GM12872 (cell line): ENCODE measurements around the gene C19orf38.

ENCODE experiments used
- TF ChIP-seq, protein P1 (sequence below): IDR thresholded peaks from 3 replicates; pipeline ENCODE4 v1.5.1; 2011; ENCODE audit warnings: low read depth, mild to moderate bottlenecking, low read length, moderate library complexity; ENCODE audit not compliant: insufficient read depth

The C19orf38 gene

GRCh38 chr19:10858204-10858828, 10.1 kb downstream of the C19orf38 start:
- TF ChIP-seq, protein P1, sequence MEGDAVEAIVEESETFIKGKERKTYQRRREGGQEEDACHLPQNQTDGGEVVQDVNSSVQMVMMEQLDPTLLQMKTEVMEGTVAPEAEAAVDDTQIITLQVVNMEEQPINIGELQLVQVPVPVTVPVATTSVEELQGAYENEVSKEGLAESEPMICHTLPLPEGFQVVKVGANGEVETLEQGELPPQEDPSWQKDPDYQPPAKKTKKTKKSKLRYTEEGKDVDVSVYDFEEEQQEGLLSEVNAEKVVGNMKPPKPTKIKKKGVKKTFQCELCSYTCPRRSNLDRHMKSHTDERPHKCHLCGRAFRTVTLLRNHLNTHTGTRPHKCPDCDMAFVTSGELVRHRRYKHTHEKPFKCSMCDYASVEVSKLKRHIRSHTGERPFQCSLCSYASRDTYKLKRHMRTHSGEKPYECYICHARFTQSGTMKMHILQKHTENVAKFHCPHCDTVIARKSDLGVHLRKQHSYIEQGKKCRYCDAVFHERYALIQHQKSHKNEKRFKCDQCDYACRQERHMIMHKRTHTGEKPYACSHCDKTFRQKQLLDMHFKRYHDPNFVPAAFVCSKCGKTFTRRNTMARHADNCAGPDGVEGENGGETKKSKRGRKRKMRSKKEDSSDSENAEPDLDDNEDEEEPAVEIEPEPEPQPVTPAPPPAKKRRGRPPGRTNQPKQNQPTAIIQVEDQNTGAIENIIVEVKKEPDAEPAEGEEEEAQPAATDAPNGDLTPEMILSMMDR = peak; percentile 90

DNA sequence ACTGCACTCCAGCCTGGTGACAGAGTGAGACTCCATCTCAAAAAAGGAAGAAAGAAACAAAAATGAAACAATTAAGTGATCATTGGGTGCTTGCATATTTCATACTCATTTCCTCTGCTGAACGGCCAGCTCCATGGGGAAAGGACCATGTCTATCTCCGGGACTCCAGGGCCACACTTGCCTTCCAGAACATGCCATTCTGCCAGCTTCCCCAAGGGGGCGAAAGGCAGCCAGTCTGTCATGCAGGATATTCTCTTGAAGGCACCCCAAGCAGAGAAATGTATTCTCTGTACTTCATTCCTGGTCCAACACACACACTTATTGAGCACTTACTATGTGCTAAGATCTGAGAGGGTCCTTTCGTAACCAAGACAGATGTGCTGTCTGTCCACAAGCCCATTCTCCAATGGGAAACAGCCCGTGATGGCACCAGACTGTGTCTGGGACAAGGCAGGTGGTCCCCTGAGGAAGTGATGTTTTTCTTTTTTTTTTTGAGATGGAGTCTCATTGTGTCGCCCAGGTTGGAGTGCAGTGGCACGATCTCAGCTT, 13.0 kb downstream of the C19orf38 start:
- TF ChIP-seq, protein P1 = peak; percentile 76

- TF ChIP-seq, protein P1 = no peak
Measured at GRCh38 chr19:10862561-10863106, 14.4 kb downstream of the C19orf38 start.

DNA sequence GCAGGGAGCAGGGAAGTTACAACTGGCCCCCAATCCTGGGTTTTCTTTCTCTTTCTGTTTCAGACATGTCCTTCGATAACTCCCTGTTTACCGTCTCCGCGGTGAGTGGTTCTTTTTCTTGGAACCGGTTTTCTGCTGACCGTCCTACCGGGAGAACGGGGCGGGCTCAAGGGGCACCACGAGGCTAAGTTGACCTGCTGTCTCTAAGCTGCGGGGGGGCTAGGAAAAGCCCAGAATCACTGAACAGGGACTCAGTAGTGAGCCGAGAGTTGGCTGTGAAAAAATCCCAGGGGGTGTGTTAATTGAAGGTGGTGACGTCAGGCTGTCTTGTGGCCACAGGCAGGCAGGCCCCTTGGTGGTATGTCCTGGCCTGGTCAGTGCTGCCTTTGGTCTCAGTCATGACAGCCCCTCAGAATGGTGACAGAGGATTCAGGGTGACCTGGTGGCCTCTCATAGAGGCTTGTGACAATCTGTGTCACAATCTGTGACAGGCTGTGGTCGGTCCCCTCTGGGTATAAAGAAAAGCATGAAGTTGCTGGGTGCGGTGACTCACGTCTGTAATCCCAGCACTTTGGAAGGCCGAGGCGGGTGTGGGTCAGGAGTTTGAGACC, 15.0 kb downstream of the C19orf38 start:
- TF ChIP-seq, protein P1 = no peak

DNA sequence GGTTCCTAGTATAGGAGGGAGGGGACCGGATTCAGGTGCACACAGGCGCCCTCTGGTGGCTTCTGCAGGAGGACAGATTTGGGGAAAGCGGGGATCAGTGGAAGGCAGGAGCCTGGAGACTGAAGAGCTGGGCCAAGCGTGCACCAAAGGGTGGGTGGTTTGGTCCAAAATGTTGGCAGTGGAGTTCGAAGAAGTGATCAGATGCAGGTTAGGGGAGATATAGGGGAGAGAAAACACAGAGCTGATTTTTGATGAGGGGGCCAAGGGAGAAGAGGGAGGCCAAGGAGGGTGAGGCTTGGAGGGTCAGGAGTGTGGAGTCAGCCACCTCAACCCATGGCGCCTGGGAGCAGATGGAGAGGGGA, 16.3 kb downstream of the C19orf38 start:
- TF ChIP-seq, protein P1 = peak; percentile 93

DNA sequence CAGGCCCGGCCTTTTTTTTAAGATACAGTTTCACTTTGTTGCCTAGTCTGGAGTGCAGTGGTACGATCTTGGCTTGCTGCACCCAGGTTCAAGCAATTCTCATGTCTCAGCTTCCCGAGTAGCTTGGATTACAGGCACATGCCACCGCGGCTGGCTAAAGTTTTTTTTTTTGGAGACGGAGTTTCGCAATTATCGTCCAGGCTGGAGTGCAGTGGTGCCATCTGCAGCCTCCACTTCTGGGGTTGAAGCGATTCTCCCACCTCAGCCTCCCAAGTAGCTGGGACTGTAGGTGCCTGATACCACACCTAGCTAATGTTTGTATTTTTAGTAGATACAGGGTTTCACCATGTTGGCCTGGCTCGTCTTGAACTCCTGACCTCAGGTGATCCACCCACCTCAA, 18.3 kb downstream of the C19orf38 start:
- TF ChIP-seq, protein P1 = no peak

DNA sequence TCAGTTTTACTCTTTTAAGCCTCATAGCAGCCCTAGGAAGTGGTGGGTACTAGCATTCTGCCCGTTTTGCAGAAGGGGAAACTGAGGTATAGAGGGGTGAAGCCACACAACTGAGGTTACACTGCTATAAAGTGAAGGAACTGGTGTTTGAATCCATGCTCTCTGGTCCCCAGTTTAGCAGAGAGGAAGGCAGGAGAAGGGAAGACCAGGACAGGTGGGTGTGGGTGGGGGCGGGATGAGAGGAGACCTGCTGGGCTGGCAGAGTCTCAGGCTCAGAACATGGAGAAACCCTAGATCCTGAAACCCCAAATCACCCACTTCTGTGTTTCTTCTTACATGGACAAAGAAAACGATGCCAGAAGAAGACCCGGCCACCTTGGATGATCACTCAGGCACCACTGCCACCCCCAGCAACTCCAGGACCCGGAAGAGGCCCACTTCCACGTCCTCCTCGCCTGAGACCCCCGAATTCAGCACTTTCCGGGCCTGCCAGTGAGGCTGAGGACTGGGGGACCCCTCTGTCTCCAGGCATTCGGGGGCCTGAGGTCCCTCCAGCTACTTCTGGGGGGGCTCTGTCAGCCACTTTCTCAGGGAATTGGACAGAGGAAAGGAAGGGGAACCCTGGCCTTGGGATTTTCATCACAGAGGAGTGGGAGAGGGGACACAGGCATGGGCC, 20.8 kb downstream of the C19orf38 start:
- TF ChIP-seq, protein P1 = no peak
